ENCODE results near the gene DEFB114. TPM values are rescaled to one million over a fixed set of nuclear protein-coding genes. Genes with fewer than 3 reads are reported as not detected.
A peak's percentile ranks its signal among the peaks of the same experiment; 100 is the strongest.

The DEFB114 gene
- not detected in 2 replicates for total RNA-seq (2012; rRNA removed)

- H3K27me3 ChIP-seq (ENCODE audit: control insufficient read depth, insufficient read depth, low read length) = no peaks in the 10 kb centered on the region
- no peaks in the 10 kb centered on the region for H3K9me3 ChIP-seq (replicated peaks; ENCODE audit: low read length)
- H3K4me2 ChIP-seq (ENCODE audit: low read length) = no peak within 1 kb of the TSS
- H3K4me3 ChIP-seq (ENCODE audit: low read length) = no peak within 1 kb of the TSS
- H3K4me1 ChIP-seq (ENCODE audit: control insufficient read depth, insufficient read depth, low read length) = no peaks in the 10 kb centered on the region
- H3K36me3 ChIP-seq (ENCODE audit: insufficient read depth, low read length) = no peaks in the 10 kb centered on the region
- H3K9ac ChIP-seq (ENCODE audit: low read depth, low read length) = no peak within 1 kb of the TSS
Observed at GRCh38 chr6:49964064-49964463, at the start of gene DEFB114. DEFB114 (minus strand) TSS chr6:49964164; CDS start chr6:49964105, 59 bp downstream.

- H3K9ac ChIP-seq (ENCODE audit: low read depth, low read length) = no peak overlapping the region
- H3K4me2 ChIP-seq (ENCODE audit: low read length) = no peak overlapping the region
- H3K27me3 ChIP-seq (ENCODE audit: control insufficient read depth, insufficient read depth, low read length) = no peaks in the 10 kb centered on the region
Observed at GRCh38 chr6:50007819-50008218, 43.9 kb upstream of the DEFB114 start.

DNA sequence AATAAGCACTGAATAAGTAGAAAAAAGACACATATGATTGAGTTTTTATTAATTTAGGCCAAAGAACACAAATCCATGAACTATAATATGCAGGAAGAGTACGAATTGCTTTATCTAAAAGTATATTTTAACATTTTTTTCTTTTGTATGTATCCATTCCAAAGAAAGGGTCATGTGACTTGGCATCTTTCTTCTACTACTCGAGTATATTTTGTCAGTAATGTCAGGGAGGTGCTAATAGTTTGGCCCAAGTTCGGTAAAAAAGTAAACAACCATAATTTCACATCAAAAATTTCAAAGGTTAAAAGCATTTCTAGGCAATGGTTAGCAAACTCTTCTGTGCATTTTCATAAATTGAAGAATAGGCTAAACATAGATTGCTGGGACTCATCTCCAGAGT is 39.2 kb upstream of the DEFB114 start:
- Histone ChIP-seq H3K4me1 (ENCODE audit: control insufficient read depth, insufficient read depth, low read length) (peaks cover 8% of the 10 kb centered on the region), H3K27me3 (ENCODE audit: control insufficient read depth, insufficient read depth, low read length) (no peaks in the 10 kb centered on the region), H3K4me3 (ENCODE audit: low read length) (no peak overlapping the region), H3K4me2 (ENCODE audit: low read length) (no peak overlapping the region), H3K9ac (ENCODE audit: low read depth, low read length) (no peak overlapping the region), H3K9me3 (replicated peaks; ENCODE audit: low read length) (no peaks in the 10 kb centered on the region), H3K36me3 (ENCODE audit: insufficient read depth, low read length) (no peaks in the 10 kb centered on the region)

More at GRCh38 chr6:50007819-50008218, 43.9 kb upstream of the DEFB114 start:
- no peaks in the 10 kb centered on the region for H3K36me3 ChIP-seq (ENCODE audit: insufficient read depth, low read length)
- H3K4me1 ChIP-seq (ENCODE audit: control insufficient read depth, insufficient read depth, low read length) = peaks cover 9% of the 10 kb centered on the region
- no peak overlapping the region for H3K4me3 ChIP-seq (ENCODE audit: low read length)
- no peaks in the 10 kb centered on the region for H3K9me3 ChIP-seq (replicated peaks; ENCODE audit: low read length)

DNA sequence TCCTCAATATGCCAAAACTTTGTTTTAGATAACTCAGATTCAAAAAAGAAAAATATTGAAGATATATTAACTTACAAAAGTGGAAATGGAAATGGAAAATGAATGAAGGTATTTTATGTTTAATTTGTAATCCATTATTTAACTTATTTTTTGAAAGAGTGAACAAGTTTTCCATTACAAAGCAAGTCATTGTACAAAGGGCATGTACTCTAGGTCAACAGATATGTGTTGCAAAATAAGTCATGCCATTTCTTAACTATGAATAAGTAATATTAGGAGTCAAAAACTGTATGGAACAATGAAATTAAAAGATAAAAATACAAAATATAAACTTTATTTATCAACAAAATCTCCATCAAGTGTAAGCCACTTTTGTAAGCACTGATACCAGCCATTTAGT is 31.3 kb upstream of the DEFB114 start:
- Histone ChIP-seq H3K9me3 (replicated peaks; ENCODE audit: low read length) (no peaks in the 10 kb centered on the region), H3K27me3 (ENCODE audit: control insufficient read depth, insufficient read depth, low read length) (no peaks in the 10 kb centered on the region), H3K4me1 (ENCODE audit: control insufficient read depth, insufficient read depth, low read length) (no peaks in the 10 kb centered on the region), H3K4me2 (ENCODE audit: low read length) (no peak overlapping the region), H3K4me3 (ENCODE audit: low read length) (no peak overlapping the region), H3K9ac (ENCODE audit: low read depth, low read length) (no peak overlapping the region), H3K36me3 (ENCODE audit: insufficient read depth, low read length) (no peaks in the 10 kb centered on the region)

- Histone ChIP-seq H3K4me3 (ENCODE audit: low read length) (no peak overlapping the region), H3K9ac (ENCODE audit: low read depth, low read length) (no peak overlapping the region), H3K4me1 (ENCODE audit: control insufficient read depth, insufficient read depth, low read length) (no peaks in the 10 kb centered on the region), H3K36me3 (ENCODE audit: insufficient read depth, low read length) (no peaks in the 10 kb centered on the region), H3K9me3 (replicated peaks; ENCODE audit: low read length) (no peaks in the 10 kb centered on the region), H3K27me3 (ENCODE audit: control insufficient read depth, insufficient read depth, low read length) (no peaks in the 10 kb centered on the region), H3K4me2 (ENCODE audit: low read length) (no peak overlapping the region)
Observed at GRCh38 chr6:49988900-49989299, 24.9 kb upstream of the DEFB114 start.

- no peaks in the 10 kb centered on the region for H3K9me3 ChIP-seq (replicated peaks; ENCODE audit: low read length)
- H3K4me2 ChIP-seq (ENCODE audit: low read length) = no peak overlapping the region
- no peaks in the 10 kb centered on the region for H3K4me1 ChIP-seq (ENCODE audit: control insufficient read depth, insufficient read depth, low read length)
- H3K4me3 ChIP-seq (ENCODE audit: low read length) = no peak overlapping the region
- no peaks in the 10 kb centered on the region for H3K36me3 ChIP-seq (ENCODE audit: insufficient read depth, low read length)
- H3K27me3 ChIP-seq (ENCODE audit: control insufficient read depth, insufficient read depth, low read length) = no peaks in the 10 kb centered on the region
- no peak overlapping the region for H3K9ac ChIP-seq (ENCODE audit: low read depth, low read length)
Observed at GRCh38 chr6:49987749-49988148, 23.8 kb upstream of the DEFB114 start.

- H3K4me1 ChIP-seq (ENCODE audit: control insufficient read depth, insufficient read depth, low read length) = no peaks in the 10 kb centered on the region
- H3K9ac ChIP-seq (ENCODE audit: low read depth, low read length) = no peak overlapping the region
- H3K36me3 ChIP-seq (ENCODE audit: insufficient read depth, low read length) = no peaks in the 10 kb centered on the region
- H3K4me3 ChIP-seq (ENCODE audit: low read length) = no peak overlapping the region
- H3K4me2 ChIP-seq (ENCODE audit: low read length) = no peak overlapping the region
- no peaks in the 10 kb centered on the region for H3K9me3 ChIP-seq (replicated peaks; ENCODE audit: low read length)
- no peaks in the 10 kb centered on the region for H3K27me3 ChIP-seq (ENCODE audit: control insufficient read depth, insufficient read depth, low read length)
Observed at GRCh38 chr6:49986551-49986950, 22.6 kb upstream of the DEFB114 start.

GRCh38 chr6:49982046-49982445 is 18.1 kb upstream of the DEFB114 start:
- H3K4me2 ChIP-seq (ENCODE audit: low read length) = no peak overlapping the region
- no peak overlapping the region for H3K4me3 ChIP-seq (ENCODE audit: low read length)
- no peak overlapping the region for H3K9ac ChIP-seq (ENCODE audit: low read depth, low read length)
- H3K9me3 ChIP-seq (replicated peaks; ENCODE audit: low read length) = no peaks in the 10 kb centered on the region
- peaks cover 7% of the 10 kb centered on the region for H3K4me1 ChIP-seq (ENCODE audit: control insufficient read depth, insufficient read depth, low read length)
- H3K36me3 ChIP-seq (ENCODE audit: insufficient read depth, low read length) = no peaks in the 10 kb centered on the region
- H3K27me3 ChIP-seq (ENCODE audit: control insufficient read depth, insufficient read depth, low read length) = no peaks in the 10 kb centered on the region

- Histone ChIP-seq H3K4me3 (ENCODE audit: low read length) (no peak overlapping the region), H3K36me3 (ENCODE audit: insufficient read depth, low read length) (no peaks in the 10 kb centered on the region), H3K4me2 (ENCODE audit: low read length) (no peak overlapping the region), H3K9ac (ENCODE audit: low read depth, low read length) (no peak overlapping the region), H3K4me1 (ENCODE audit: control insufficient read depth, insufficient read depth, low read length) (peaks cover 7% of the 10 kb centered on the region), H3K9me3 (replicated peaks; ENCODE audit: low read length) (no peaks in the 10 kb centered on the region), H3K27me3 (ENCODE audit: control insufficient read depth, insufficient read depth, low read length) (no peaks in the 10 kb centered on the region)
Observed at GRCh38 chr6:49980898-49981297, 16.9 kb upstream of the DEFB114 start.

DNA sequence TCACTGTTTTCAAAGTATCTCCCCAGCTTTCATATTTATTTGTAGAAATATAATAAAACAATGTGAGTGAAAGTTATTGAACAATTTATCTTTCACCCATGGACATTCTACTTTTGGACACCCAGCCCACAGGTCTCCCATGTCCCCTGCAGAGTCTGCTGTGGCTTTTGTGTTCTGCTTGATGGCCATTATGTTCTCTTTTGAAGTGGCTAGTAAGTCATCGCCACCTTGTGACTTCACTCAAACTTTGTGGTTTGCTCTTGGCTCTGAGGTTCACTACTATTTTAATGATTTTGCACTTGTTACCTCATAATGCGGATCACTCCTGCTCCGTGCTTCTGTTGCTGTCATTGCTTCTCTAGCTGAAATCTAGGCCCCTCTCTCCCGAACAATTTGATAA is 15.6 kb upstream of the DEFB114 start:
- H3K9ac ChIP-seq (ENCODE audit: low read depth, low read length) = no peak overlapping the region

DNA sequence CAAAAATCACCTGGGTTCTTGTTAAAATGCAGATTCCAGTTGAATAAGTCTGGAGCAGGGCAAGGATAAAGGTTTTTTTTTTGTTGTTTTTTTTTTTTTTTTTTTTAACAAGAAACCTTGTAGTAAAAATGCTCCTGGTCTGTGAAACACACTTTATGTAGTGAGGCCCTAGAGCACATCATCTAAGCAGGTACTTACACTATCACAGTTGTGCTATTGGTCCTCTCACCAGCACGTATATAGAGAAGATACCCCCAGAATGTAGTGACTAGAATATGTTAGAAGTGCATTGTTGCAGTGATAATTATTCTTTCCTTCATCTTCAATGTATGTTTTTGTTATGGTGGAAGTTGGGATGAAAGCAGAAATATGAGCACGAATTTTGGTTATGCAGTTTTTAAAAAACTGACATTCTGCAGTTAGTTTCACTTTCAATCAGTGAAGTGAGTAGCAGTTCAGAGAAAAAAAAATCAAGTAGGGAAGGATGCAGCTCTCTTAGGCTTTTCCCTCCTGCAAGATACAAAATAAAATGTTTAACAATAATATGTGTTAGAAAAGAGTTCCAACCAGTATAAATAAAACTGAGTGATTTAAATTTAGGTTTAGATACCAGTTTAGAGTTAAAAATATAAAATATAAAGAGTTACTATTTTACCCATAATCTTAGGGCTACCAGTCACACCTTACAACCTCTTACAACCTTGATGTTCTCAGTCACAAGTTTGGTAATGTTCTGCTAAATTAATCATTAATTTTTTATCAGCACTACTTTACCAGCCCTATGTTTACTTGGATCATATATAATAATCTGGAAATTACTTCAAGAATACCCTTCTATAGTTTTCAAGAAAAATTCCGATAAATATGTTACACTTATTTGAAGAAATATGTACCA is 14.6 kb upstream of the DEFB114 start:
- Histone ChIP-seq H3K4me1 (ENCODE audit: control insufficient read depth, insufficient read depth, low read length) (peaks cover 7% of the 10 kb centered on the region), H3K9ac (ENCODE audit: low read depth, low read length) (no peak overlapping the region), H3K36me3 (ENCODE audit: insufficient read depth, low read length) (no peaks in the 10 kb centered on the region)

More for the DNA sequence above, 15.6 kb upstream of the DEFB114 start:
- no peaks in the 10 kb centered on the region for H3K9me3 ChIP-seq (replicated peaks; ENCODE audit: low read length)
- H3K4me1 ChIP-seq (ENCODE audit: control insufficient read depth, insufficient read depth, low read length) = peaks cover 7% of the 10 kb centered on the region
- H3K27me3 ChIP-seq (ENCODE audit: control insufficient read depth, insufficient read depth, low read length) = no peaks in the 10 kb centered on the region
- no peaks in the 10 kb centered on the region for H3K36me3 ChIP-seq (ENCODE audit: insufficient read depth, low read length)
- no peak overlapping the region for H3K4me3 ChIP-seq (ENCODE audit: low read length)
- no peak overlapping the region for H3K4me2 ChIP-seq (ENCODE audit: low read length)

GRCh38 chr6:49969605-49970004 is 5.6 kb upstream of the DEFB114 start, which contains the start of gene DEFB113:
DEFB113 (minus strand) TSS chr6:49969625; CDS start chr6:49969625, 0 bp downstream.
- no peaks in the 10 kb centered on the region for H3K27me3 ChIP-seq (ENCODE audit: control insufficient read depth, insufficient read depth, low read length)
- H3K36me3 ChIP-seq (ENCODE audit: insufficient read depth, low read length) = no peaks in the 10 kb centered on the region
- no peaks in the 10 kb centered on the region for H3K4me1 ChIP-seq (ENCODE audit: control insufficient read depth, insufficient read depth, low read length)
- H3K9me3 ChIP-seq (replicated peaks; ENCODE audit: low read length) = no peaks in the 10 kb centered on the region
- H3K4me3 ChIP-seq (ENCODE audit: low read length) = no peak within 1 kb of the TSS
- no peak within 1 kb of the TSS for H3K9ac ChIP-seq (ENCODE audit: low read depth, low read length)
- no peak within 1 kb of the TSS for H3K4me2 ChIP-seq (ENCODE audit: low read length)

More for the DNA sequence above, 14.6 kb upstream of the DEFB114 start:
- Histone ChIP-seq H3K27me3 (ENCODE audit: control insufficient read depth, insufficient read depth, low read length) (no peaks in the 10 kb centered on the region), H3K9me3 (replicated peaks; ENCODE audit: low read length) (no peaks in the 10 kb centered on the region), H3K4me3 (ENCODE audit: low read length) (peak overlapping the region; percentile 28), H3K4me2 (ENCODE audit: low read length) (peak overlapping the region; percentile 53)

Data from skeletal muscle satellite cell (primary cell).